NCI-H1436 treated with DMSO at 0.1 percent for 48 hours (cell line): ENCODE results near the gene MRPS9.

Experiments used
- DNase-seq: peaks from one replicate; lab custom pipeline; 2025; lab: John Stamatoyannopoulos, UW

MRPS9 gene

GRCh38 chr2:105037572-105038382 lies at the start of gene MRPS9:
Gene MRPS9, plus strand, starts transcription at chr2:105038069. Its CDS starts 24 bp downstream, at chr2:105038093.
- DNase-seq: peak; percentile 83

DNA sequence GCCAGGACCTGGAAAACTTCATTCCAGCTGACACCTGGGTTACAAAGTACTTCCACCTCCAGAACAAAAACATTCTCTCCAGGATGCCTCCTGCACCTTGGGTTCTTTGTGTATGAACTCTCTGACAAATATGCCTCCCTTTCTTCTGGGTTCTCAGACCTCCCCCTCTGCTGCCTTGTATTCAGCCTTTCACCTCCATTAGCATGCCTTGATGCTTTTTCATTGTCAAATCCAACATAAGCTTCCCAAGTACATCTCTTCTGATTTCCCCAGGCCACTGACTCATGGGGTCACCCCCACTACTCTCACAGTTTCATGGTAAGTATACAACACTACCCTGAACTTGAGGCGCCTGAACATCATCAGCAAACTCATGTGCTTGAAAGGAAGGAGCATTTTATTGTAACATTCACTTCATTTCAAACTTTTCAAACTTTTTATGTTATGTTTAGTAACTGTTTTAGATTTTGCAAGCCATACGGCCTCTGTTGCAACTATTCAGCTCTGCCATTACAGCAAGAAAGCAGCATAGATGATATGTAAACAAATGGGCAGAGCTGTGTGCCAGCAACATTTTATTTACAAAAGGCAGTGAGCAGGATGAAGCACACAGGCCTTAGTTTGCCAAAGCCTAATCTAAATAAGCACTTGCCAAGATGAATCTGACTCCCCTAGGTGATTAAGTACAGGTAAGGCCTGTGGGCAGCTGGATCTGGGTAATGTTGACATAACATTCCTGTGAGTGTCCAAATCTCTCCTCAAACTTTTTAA lies 32.5 kb upstream of the MRPS9 start:
- DNase-seq: no peak

DNA sequence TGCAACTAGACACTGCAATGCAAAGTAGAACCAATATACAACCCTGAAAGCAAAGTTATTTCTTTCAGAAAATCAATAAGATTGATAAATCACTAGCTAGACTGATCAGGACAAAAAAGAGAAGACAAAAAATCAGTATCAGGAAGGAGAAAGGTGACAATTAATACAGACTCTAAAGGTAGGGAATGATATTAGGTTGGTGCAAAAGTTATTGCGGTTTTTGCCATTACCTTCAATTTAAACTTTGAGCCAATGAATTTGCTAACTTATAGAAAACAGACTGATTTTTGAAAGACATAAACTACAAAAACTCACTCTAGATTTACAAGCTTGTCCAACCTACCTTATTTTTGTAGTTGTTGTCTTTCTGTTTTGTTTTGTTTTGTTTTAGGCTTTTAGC lies 30.5 kb upstream of the MRPS9 start:
- no peak for DNase-seq

- no peak for DNase-seq
Observed at GRCh38 chr2:105032476-105032875, 5.4 kb upstream of the MRPS9 start.

- no peak for DNase-seq
Observed at GRCh38 chr2:105034170-105034569, 3.7 kb upstream of the MRPS9 start.

DNA sequence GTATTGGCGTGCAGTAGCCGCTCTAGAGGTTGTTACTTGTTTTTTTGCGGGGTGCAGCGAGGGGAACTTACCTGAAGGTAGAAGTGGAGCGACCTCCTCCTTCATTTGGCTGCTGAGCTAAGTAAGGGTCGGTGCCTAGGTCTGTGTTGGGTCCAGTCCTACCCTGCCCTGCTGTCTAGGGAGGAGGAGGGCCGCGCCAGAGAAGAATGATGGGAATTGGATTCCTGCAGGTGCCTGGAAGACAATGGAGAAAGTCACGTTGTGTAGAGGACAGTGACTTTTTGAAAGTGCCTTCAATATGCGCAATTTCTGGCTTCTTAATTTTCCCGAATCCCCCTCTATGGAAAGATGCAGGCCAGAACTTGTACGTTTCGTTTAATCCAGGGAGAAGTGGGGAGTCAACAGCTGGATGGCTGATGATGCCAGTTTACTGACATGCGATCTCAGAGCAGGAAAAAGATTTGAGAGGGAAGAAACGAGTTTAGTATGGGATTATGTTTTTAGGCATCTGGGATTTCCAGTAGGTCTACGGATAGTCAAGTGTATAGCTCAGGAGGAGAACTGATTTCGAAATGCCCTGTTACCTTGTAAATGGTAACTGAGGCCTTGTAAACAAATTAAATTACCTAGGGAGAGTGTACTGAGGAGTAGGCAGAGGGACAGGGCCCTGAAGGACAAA lies 653 bp downstream of the MRPS9 start:
- DNase-seq: no peak

- DNase-seq: no peak
Observed at GRCh38 chr2:105039559-105039958, 1.7 kb downstream of the MRPS9 start.

GRCh38 chr2:105042189-105042588 lies 4.3 kb downstream of the MRPS9 start:
- no peak for DNase-seq

DNA sequence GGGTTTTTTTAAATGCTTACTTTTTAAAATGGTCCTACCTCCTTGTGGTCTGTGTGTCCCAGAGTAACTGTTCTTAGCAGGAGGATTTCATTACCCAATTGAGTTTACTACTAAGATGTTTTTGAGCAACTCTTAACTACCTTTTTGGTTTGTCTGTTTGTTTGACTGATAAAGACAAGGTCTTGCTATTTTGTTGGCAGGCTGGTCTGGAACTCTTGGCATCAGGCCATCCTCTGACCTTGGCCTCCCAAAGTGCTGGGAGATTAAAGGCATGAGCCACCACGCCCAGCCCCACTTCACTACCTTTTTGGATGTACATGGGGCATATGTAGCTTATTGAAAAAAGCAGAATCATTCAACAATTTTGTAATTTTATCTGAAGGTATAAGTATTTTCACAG lies 14.9 kb downstream of the MRPS9 start:
- no peak for DNase-seq

GRCh38 chr2:105055613-105056012 lies 17.7 kb downstream of the MRPS9 start:
- no peak for DNase-seq

- DNase-seq: no peak
Observed at GRCh38 chr2:105056245-105056644, 18.4 kb downstream of the MRPS9 start.

- no peak for DNase-seq
Observed at GRCh38 chr2:105057005-105057404, 19.1 kb downstream of the MRPS9 start.

GRCh38 chr2:105061560-105061959 lies 23.7 kb downstream of the MRPS9 start:
- DNase-seq: no peak

DNA sequence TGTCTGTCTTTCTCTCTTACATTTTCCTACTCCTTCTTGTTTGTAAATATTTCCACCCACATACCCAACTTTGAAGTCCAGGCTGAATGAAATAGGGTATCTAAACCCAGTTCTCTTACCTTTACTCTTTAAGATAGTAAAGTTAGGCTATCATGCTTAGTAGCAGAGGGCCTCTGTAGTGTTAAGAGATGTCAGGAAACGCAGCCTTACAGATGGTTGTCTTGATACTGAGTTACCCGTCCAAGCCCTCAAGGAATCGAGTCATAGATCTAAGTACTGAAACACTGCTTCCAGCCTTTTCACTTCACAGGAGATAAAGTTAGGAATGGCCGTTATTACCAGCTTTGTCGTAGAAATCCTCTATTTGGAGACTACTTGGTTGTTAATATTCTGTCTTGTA lies 24.3 kb downstream of the MRPS9 start:
- DNase-seq: no peak

DNA sequence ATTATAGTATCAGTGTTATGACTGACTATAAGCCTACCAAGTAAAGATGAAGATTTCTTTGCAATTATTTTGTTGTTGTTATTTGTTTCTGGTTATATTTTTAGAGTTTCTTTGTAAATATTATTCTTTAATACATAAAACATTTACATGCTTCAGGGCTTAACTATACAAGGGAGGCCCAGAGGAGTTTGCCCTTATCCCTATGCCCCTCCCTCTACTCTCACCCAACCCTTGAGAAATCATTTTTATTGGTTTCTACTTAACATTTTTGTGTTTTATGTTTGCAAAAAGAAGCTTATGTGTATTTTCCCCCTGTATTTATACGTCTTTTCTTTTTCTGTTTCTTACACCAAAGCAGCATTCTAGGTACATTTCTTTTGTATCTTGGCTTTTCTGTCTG lies 30.5 kb downstream of the MRPS9 start:
- DNase-seq: no peak

DNA sequence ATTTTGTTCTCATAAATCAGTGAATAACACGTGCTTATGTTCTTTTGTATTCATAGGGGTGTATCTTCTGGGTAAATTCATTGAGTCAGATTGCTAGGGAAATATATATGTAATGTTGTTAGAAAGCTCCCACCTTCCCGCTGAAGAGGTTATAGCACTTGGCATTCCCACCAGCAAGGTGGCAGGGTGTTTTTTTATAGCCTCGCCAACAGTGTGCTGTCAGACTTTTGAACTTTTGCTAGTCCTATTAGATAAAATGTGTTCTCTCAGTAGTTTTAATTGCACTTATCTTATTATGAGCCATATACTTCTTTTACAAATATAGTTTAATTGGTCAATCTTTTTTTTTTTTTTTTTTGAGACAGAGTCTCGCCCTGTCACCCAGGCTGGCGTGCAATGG lies 31.0 kb downstream of the MRPS9 start:
- no peak for DNase-seq

GRCh38 chr2:105070010-105070865 lies 32.4 kb downstream of the MRPS9 start:
- no peak for DNase-seq

GRCh38 chr2:105071379-105071778 lies 33.5 kb downstream of the MRPS9 start:
- no peak for DNase-seq

GRCh38 chr2:105072039-105072438 lies 34.2 kb downstream of the MRPS9 start:
- DNase-seq: no peak

DNA sequence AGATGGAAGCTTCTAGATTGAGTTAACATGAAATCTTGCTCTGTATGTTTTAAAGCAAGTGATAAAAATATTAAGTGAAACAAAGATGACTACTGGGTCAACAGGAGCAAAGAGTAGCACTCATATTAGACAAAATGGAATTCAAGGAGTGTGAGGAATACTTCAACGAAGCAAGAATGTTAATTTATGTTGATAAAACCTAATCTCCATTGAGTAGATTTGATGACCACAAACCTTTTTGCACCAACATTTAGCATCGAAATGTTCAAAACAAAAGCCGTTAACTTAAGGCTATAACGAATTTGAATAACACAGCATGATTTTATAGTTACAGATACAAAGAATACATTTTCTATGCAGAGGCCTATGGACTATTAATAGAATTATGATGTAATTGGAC lies 35.7 kb downstream of the MRPS9 start:
- no peak for DNase-seq

DNA sequence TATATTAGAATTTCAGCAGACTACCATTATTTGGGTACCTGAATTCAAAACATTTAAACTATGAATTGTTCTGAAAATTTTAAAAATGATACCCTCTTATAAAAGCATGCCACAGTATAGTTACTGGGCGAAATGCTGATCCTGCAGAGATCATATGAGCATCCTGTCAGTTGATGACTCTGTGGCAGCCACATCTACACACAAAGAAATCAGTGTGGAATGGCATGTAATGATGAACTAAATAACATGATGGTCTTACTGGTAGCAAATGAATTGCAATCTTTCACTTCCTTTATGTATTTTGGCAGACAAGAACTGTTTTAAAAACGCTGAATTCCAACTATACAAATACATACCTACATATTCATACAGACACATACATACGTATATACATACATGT lies 38.3 kb downstream of the MRPS9 start:
- DNase-seq: no peak
